Smooth muscle cell of the brain vasculature (primary cell): ENCODE data around the gene CDKAL1.

Experiments
- DNase-seq: peaks from one replicate; pipeline ENCODE4 v3.0.0-alpha.2; 2012; ENCODE audit warnings: low read depth, low spot score

The CDKAL1 gene

DNA sequence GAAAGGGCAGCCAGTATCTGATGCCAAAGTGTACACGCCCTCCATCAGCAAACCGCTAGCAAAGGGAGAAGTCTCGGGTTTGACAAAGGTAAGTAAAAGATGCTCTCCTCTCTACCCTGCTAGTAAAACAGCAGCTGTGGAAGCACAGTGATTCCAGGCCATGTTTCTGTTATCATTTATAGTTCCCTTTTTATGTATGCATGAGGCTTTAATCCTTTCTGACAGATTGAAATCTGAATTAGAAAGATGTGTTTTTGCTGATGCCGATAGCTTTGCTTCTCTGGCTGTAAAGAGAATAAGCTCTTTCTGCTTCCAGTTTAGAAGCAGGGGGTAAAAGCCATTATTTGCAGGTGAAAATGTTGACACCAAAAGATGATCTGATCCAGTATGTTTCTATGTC lies 666.9 kb downstream of the CDKAL1 start:
- DNase-seq: no peak

DNA sequence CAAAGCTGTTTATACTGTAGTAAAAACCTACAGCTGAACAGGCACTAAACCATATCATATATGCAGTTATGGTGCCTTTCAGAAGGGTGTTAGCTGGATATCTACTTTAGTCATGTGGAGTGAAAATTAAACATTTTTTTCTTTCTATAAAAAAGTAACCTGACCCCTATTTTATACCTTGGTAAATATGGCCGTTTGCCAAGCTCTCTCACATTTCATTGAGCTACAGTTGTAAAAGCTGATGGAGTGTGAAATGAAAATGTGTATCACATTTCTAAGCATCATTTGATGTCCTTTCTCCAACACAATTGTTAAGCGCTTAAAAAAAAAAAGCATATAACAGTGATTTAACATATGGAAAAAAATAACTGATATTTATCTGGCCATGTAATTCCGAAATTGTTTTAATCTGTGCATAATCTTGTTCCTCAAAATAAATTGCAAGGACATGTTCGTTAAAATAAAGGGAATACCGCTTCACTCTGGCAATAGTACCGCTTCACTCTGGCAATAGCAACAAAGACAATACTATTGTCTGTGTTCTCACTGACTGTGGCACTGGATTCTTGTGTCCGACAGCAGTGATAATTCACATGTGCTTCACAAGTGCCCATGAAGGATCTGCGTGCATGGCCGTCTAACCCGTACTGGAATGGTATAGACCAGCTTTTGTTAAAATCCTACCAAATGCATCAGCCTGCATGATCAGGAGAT lies 667.5 kb downstream of the CDKAL1 start:
- DNase-seq: no peak

DNA sequence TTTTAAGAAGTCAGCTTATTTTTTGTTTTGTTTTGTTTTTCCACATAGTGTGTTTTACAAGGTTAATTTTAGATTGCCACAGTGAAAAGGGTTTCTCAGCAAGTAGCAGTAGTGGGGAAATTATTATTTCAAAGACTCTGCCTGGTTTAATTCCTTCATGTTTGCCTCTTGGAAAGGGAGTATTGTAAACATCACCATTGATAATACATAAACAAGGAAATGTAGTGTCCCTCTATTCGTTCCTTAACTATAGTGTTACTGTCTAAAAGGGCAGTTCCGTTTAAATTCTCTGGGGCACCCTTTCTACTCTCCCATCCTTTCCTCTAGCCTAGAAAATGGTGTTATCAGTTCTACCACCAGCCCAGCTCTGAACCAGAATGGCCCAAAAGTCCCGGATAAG lies 668.3 kb downstream of the CDKAL1 start:
- no peak for DNase-seq

DNA sequence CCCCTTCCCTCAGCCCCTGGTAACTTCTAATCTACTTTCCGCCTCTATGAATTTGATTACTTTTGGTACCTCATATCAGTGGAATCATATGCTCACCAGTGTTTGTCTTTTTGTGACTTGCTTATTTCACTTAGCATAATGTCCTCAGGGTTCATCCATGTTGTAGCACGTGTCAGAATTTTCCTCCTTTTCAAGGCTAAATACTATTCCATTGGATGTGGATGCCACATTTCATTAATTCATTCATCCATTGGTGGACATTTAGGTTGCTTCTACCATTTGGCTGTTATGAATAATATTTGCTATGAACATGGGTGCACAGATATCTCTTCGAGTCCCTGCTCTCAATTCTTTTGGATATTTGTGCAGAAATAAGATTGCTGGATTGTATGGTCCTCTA lies 670.7 kb downstream of the CDKAL1 start:
- no peak for DNase-seq

DNA sequence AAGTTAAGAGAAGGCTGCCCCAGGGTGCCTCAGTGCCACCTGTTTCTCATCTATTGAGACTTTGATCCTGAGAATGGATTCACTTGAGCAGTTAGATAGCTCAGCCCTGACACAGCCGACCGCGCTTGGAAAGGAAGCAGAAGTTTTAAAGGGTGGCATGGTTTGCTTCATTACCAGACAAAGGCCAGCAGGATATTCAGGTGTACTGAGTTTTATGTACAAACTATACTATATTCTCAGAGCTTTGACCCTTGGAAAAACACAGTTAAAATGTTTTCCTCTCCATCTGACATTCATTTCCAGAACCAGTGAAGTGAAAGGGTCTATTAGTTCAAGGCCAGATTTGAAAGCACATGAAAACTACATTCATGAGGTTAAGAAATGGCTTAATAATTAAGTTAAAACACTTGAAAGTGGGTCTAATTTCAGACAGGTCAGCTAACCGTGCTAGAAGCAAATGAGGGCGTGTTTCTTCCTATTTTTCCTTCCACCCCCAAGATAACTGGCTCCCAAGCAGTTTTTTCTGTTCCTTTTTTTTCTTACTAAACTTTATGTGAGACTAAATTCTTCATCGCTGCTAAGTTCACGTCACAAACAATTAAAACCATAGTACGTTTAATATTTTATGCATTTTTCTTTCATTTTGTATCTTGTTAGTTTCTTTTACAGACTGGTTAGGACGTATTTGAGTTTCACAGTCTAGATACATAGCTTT lies 674.0 kb downstream of the CDKAL1 start:
- DNase-seq: no peak

DNA sequence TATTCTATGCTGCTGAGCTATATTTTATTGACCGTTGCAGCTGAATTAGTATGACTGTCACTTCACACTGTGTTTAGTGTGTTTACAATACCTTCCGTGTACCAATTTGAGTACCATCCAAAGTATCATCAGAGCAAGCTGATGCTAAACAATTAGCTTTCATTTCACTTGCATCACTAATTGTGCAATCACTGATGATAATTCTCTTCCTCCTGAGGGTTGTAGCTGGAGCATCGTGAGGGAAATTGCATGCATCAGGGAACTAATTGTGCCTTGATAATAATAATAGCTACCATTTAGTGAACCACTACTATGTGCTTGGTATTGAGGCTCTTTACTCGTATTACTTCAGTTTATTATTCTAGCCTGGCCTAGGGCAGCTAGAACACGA lies 674.5 kb downstream of the CDKAL1 start:
- DNase-seq: no peak

DNA sequence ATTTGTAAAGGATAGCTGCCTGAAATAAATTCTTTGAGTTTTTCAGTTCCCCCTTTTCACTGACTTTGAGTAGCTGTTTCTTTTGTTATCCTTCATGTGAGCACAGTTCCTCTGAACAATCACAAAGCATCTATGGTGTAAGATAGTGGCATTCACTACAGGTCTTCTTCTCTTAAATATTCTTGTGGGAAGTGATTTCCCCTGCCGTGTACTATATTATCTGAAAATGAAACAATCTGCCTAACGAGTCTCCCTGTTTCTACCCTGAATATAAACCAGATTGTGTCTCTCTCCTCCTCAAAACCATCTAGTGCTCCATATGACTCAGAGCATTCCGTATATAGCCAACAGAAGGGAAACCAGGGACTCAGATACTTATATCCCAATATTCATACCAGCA lies 679.2 kb downstream of the CDKAL1 start:
- DNase-seq: no peak

DNA sequence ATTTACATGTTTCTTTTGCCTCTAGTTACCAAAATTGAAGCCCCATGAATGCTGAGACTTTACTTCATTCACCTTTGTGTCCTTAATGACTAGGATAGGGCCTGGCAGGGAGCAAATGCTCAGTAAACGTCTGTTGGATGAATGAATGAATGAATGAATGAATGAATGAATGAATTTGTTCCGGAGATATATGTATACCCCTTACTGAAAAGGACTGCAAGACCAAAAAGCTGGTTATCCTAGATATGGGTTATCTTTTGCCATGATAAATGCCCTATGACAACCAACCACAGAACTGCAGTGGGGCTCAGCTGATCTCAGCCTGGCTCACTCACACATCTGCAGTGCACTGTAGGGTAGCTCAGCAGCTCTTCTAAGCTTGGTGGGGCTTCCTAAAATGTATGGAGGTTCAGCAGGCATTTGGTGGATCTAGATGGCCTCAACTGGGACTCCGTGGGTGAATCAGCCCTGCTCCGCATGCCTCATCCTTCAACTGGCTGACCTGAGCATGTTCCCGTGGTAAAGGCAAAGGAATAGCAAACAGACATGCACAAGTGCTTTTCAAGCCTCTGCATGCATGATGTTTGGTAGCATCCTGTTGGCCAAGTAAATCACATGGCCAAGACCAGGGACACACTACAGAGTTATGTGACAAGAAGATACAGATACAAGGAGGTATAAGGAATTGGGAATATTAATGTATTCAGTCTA lies 680.6 kb downstream of the CDKAL1 start:
- no peak for DNase-seq

DNA sequence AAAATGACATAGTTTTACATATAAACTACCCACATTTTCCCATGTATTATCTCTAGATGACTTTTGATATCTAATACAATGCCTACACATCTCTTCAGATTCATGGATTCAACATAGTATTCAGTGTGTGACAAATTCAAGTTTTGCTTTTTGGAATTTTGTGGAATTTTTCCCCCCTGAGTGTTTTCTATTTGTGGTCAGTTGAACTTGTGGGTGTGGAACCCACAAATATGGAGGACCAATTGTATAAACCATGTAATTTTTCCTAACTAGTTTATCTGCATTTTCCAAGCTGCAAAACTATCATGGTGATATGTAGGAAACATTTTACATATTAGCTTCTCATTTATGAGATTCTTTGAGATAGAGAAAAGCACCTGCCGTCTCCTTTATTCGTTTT lies 685.0 kb downstream of the CDKAL1 start:
- DNase-seq: no peak

DNA sequence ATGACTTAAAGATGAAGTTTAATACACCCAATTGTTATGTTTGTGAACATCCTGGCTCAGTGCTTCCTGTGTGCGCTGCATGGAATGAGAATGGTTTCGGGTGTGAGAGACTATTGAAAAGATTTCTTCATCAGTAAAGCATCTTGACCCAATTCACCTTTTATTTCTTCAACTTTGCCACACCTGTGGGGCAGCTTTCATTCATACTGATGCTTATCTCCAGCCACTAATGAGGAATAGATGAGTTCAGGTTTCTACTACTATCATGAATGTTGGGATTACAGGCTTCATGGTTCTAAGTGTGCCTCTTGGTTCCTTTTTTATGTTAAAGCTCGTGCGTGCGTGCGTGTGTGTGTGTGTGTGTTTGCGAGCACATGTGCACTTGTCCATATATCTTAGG lies 685.6 kb downstream of the CDKAL1 start:
- DNase-seq: no peak

DNA sequence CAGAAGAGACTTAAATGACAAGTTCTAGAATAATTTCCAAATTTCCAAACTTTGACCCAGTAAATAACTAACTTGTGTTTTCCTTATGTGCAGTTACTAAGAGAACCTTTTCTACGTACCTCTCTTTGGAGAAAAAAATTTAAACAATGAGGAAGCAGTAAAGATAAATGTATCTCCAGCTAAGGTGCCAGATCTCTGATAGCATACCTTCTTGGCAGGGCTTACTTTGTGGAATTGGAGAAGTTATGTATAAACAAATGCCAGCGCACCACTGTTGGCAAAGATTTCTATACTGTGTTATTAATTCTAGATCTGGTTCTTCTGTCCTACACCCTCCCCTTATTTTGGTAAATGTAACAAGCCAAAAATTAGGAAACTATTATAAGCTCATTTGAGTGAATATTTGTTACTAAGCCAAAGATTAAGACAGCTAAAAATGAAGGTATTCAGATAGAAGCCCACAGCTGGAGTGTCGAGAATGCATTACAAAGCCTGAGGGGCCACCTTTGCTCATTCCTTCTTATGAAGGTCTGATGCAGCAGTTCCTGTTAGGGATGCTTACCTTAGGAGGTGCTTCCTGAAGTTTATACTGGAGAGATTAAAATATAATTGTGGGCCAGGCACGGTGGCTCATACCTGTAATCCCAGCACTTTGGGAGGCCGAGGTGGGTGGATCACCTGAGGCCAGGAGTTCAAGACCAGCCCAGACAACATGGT lies 686.2 kb downstream of the CDKAL1 start:
- DNase-seq: no peak

DNA sequence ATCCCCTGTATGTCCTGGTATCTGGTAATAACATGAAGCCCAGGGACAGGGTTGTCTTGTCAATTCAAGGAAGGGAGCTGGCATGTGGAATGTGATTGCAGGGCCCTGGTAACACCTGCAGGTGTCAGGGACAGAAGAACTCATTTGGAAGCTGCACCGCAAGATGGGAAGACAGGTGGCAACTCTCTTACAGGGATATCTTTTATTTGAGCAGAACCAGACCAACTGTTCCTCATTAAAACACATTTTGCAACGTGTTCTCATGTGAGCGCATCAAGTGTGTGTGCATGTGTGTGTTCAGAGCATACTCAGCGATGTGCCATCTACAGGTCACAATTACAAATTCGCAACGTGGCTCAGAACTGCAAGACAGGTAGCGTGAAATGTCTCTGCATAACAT lies 688.4 kb downstream of the CDKAL1 start:
- DNase-seq: no peak

DNA sequence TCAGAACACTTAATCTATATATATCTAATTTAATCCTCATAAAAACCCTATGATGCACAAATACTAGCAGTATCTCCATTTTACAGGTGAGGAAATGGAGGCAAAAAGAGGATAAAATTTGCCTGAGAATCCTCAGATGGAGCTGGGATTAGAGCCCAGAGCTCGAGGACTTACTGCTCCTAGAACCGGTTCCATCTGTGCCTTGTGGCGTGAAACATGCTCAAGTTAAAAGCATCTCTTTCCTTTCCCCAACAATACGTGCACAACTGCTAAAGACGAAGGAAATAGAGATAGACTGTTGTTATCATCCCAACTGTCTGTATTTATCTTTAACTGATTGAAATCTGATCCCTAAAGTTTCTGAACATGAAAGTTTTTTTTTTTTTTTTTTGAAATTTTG lies 691.7 kb downstream of the CDKAL1 start:
- DNase-seq: no peak

DNA sequence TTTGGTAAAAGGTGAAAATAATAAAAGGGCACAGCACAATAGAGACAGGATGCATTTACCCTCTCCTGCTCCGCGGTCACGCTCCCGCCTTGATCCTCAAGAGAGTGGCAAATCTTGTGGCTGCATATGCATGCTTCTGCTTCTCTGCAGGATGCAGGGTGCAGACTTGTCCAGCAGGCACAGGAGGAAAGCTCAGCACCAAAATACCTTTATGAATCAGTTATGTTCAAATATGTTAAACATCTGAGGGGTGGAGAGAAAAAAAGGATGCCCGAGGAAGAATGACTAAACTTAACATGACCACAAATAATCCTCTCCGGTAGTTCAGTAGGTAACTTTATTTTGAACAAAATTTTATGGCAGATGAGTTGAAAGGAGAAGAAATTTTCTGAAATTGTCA lies 693.2 kb downstream of the CDKAL1 start:
- DNase-seq: no peak

DNA sequence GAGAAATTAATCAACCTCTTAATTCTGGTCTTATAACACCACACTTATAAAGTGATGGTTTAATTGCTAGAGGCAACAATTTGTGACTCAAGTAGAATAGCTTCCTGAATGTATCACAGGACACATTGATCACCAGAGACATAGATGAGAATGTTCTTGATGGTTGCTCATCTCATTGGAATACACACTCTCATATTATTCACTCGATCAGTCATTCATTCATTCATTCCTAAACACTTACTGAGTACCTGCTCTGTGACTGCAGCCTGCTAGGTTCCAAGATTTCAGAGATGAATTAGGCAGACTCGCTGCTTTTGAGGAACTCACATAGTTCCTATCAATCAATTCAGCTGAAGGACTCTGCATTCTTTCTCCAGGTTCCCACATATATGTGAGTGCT lies 694.2 kb downstream of the CDKAL1 start:
- DNase-seq: no peak

DNA sequence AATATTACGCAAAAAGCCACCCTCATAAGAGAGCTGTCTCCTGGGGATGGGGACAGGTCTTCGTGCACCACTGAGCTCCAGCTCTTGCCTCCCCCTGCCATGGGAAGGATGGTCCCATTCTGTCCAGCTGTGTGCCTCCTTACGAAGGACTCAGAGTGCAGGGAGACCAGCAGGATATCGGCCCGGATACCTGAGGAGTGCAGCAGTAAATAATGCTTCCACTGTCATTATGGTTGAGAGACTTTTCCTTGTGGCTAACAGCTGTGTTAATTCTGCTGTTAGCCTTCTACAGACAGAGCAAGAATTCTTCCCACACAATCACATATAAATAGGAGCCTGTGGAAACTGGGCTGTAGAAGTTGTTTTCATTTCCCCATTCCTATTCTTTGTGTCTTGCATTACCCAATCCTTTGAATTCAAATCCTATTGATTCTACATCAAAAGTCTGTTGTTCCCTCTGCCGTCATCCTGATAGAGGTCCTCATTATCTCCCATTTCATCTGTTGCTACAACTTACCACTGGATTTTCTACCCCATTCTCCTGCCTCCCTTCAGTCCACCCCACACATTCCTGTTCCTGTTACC lies 694.7 kb downstream of the CDKAL1 start:
- DNase-seq: no peak

DNA sequence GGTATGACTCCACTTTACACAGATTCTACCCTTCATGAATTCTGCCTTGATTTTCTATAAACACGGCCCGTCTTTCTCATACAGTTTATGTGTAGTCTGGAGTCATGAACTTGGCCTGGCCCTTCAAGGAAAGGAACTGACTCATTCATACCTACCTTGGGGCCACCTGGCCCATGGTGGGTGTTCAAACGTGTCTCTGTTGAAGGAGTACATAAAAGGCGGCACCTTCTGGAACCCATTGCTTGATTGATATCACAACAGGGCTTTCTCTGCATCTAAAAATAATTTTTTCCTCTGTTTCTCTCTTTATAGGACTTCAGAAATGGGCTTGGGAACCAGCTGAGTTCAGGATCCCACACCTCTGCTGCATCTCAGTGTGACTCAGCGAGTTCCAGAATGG lies 696.3 kb downstream of the CDKAL1 start:
- DNase-seq: no peak

DNA sequence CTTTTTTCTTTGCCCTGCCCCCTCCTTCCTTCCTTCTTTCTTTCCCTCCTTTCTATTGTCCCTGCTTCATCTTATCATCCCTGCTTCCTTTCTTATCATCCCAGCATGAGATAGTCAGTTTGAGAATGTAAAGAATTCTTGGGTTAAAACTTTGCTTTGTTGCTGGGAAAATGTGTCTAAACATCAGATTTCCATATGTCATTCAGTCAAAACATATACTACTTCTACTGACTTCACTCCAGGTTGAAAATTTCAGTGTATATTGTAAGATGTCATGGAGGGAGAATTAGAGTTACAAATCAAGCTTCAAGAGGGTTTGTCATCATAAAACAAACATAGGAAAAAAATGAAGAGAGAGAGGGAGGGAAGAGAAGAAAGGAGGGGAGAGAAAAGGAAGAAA lies 700.9 kb downstream of the CDKAL1 start:
- DNase-seq: no peak

DNA sequence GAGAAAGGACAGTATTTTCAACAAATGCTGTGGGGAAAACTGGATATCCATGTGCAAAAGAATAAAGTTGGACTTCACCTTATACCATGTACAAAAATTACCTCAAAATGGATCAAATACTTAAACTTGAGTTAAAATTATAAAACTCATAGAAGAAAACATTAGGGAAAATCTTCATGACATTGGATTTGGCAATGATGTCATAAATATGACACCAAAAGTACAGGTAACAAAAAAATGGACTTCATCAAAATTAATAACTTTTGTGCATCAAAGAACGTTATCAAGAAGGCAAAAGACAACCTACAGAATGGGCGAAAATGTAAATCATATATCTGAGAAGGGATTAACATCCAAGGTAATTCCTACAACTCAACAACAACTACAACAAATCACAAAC lies 704.0 kb downstream of the CDKAL1 start:
- DNase-seq: no peak

DNA sequence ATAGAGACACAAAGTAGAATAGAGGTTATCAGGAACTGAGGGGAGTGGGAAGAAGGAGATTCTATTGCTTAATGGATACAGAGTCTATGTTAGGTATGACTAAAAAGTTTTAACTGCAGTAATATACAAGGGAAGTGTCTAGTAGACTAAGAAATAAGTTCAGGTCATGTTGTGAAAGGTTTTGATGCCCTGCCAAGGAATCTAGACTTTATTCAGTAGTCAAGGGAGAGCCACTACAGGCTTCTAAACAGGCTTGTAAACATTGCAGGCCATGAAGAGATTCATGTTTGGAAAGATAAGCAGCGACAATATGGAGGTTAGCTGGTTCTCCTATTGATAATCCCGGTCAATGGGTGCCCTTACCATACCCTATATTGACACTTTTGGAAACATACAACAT lies 706.5 kb downstream of the CDKAL1 start:
- DNase-seq: no peak

DNA sequence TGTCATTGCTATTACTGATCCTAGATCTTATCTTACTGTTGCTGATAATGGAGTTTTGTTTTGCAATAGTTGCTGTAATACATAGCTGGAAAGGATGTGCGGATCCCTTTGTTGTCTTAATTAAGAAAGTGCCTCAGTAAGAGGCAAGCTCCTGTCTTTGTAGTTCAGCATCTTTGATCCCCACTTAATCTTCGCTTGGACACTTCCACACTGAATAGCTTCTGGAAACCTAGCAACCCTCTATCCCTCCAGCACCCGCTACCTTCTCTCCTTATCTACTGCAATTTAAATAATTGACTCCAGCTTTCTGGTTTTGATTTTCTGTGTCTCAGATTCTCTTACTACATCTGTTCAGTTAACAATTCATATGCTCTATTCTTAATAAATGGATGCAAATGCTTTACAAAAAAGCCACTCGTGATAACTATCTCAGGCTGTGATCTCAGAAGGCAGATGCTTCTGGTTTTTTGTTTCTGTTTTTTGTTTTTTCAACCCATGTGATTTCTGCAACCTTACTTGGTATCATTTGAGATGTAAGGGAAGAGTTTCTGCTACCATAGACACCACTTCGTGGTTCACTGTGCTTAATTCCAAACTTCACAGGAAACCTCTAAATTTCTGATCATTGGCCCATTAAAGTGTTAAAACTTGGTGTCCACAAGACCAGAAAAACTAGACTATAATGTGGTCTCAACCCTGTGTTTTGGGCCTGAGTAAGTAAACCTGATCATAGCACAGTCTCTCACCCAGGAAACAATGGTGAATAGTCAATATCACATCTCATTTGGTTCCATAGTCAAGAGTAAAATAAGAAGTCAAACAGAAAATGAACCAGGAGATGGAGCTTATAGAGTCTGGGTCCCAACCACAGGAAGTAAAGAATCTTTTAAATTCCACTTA lies 707.2 kb downstream of the CDKAL1 start:
- no peak for DNase-seq
